Right renal pelvis (tissue), 4 donors: Measurements from ENCODE around the gene NXPE3. TPM values are rescaled to one million over a fixed set of nuclear protein-coding genes. Genes with fewer than 3 reads are reported as not detected.
"Not testable (repeated sequence)": the region's sequence is repeated elsewhere in the genome, so short reads cannot be mapped to it uniquely, and the experiment has no call there.

Experiments used
- DNase-seq, 4 donors: peaks; one replicate each; pipeline ENCODE4 v3.0.0-alpha.2; 2013; ENCODE audit warnings: low read depth in 4 of 4, low spot score in 3 of 4, missing footprints in 1 of 4
- polyA plus RNA-seq, 4 donors: library from polyadenylated mRNA; unstranded; fragments of 120-200 nt; gene quantifications; one replicate each; pipeline ENCODE4 v1.2.1, GENCODE V29; 2013; ENCODE audit not compliant: insufficient read length in 4 of 4

The NXPE3 gene
- polyA plus RNA-seq, 4 donors = 5.7 to 8.6 (median 8.0) TPM

GRCh38 chr3:101849714-101850245 is 70.8 kb downstream of the NXPE3 start:
- peak in 3 of 4 donors; percentile 10 to 44 (median 14) for DNase-seq

- peak in 3 of 4 donors; percentile 8 to 15 (median 15) for DNase-seq
Observed at GRCh38 chr3:101850246-101851051, 71.4 kb downstream of the NXPE3 start.

GRCh38 chr3:101851072-101851770 is 72.2 kb downstream of the NXPE3 start:
- no peak for DNase-seq

GRCh38 chr3:101851850-101852714 is 73.1 kb downstream of the NXPE3 start:
- DNase-seq = no peak

GRCh38 chr3:101852983-101853840 is 74.2 kb downstream of the NXPE3 start:
- DNase-seq = no peak

GRCh38 chr3:101853982-101854381 is 75.0 kb downstream of the NXPE3 start:
- DNase-seq = no peak

GRCh38 chr3:101854608-101855304 is 75.7 kb downstream of the NXPE3 start:
- no peak for DNase-seq

GRCh38 chr3:101857301-101857741 is 78.3 kb downstream of the NXPE3 start:
- DNase-seq = no peak

GRCh38 chr3:101858464-101859030 is 79.5 kb downstream of the NXPE3 start:
- DNase-seq = no peak

GRCh38 chr3:101859882-101860448 is 81.0 kb downstream of the NXPE3 start:
- DNase-seq = no peak

GRCh38 chr3:101861212-101861788 is 82.3 kb downstream of the NXPE3 start:
- no peak for DNase-seq

GRCh38 chr3:101861789-101862415 is 82.9 kb downstream of the NXPE3 start:
- no peak for DNase-seq

- no peak for DNase-seq
Observed at GRCh38 chr3:101862416-101863165, 83.6 kb downstream of the NXPE3 start.

GRCh38 chr3:101864926-101865325 is 85.9 kb downstream of the NXPE3 start:
- not testable (repeated sequence) for DNase-seq

GRCh38 chr3:101865751-101866509 is 86.9 kb downstream of the NXPE3 start:
- no peak for DNase-seq

- no peak for DNase-seq
Observed at GRCh38 chr3:101867511-101867910, 88.5 kb downstream of the NXPE3 start.
